ENCODE measurements around the gene ARHGEF19. TPM values are rescaled to one million over a fixed set of nuclear protein-coding genes. Genes with fewer than 3 reads are reported as not detected.

The ARHGEF19 gene
- total and polyA plus RNA-seq, 8 donors, result 3.5 to 20.1 (median 9.5) TPM

GRCh38 chr1:16151196-16151994 is 61.1 kb downstream of the ARHGEF19 start:
- peaks cover 61 to 93% (median 71%) of the 10 kb centered on the region in 4 donors for H3K4me1 ChIP-seq
- H3K36me3 ChIP-seq, result peaks cover 10 to 42% (median 25%) of the 10 kb centered on the region in 4 donors

GRCh38 chr1:16150508-16150907 is 61.9 kb downstream of the ARHGEF19 start:
- H3K27ac ChIP-seq, result peak overlapping the region in 4 of 5 donors; percentile 21 to 95 (median 92)
- no peak for TF ChIP-seq POLR2A (IDR thresholded peaks at IDR 0.05)
- TF ChIP-seq CTCF (IDR thresholded peaks at IDR 0.05), result no peak
- TF ChIP-seq EP300 (IDR thresholded peaks at IDR 0.05), result no peak
- TF ChIP-seq POLR2AphosphoS5 (IDR thresholded peaks at IDR 0.05), result no peak
- peaks cover 66 to 94% (median 72%) of the 10 kb centered on the region in 4 donors for H3K4me1 ChIP-seq
- no peaks in the 10 kb centered on the region for H3K9me3 ChIP-seq
- intact Hi-C loops (cut with DNase I; ENCODE audit: low total_unique reads), result no loop called here
- peaks cover 0 to 9% (median 0%) of the 10 kb centered on the region in 3 donors for H3K27me3 ChIP-seq
- no peak for DNase-seq
- peaks cover 10 to 42% (median 25%) of the 10 kb centered on the region in 4 donors for H3K36me3 ChIP-seq
- no peak overlapping the region for H3K4me3 ChIP-seq
- 47 to 73% (median 69%) methylated on average over 6 of the region's 6 CpGs for WGBS, 5 donors

More at GRCh38 chr1:16151196-16151994, 61.1 kb downstream of the ARHGEF19 start:
- peaks cover 0 to 9% (median 0%) of the 10 kb centered on the region in 3 donors for H3K27me3 ChIP-seq
- H3K9me3 ChIP-seq, result no peaks in the 10 kb centered on the region
- 41 to 62% (median 52%) methylated on average over 6 to 9 of the region's 9 CpGs for WGBS, 5 donors
- intact Hi-C loops (cut with DNase I; ENCODE audit: low total_unique reads), result no loop called here
- DNase-seq, result no peak
- H3K27ac ChIP-seq, result peak overlapping the region in 4 of 5 donors; percentile 92 to 95 (median 92)
- H3K4me3 ChIP-seq, result peak overlapping the region in 3 of 4 donors; percentile 10 to 59 (median 56)
- TF ChIP-seq POLR2A (IDR thresholded peaks at IDR 0.05), result no peak
- no peak for TF ChIP-seq CTCF (IDR thresholded peaks at IDR 0.05)
- no peak for TF ChIP-seq EP300 (IDR thresholded peaks at IDR 0.05)
- no peak for TF ChIP-seq POLR2AphosphoS5 (IDR thresholded peaks at IDR 0.05)

- H3K4me1 ChIP-seq, result peaks cover 66 to 94% (median 72%) of the 10 kb centered on the region in 4 donors
- no peak overlapping the region for H3K4me3 ChIP-seq
- peaks cover 0 to 9% (median 0%) of the 10 kb centered on the region in 3 donors for H3K27me3 ChIP-seq
- intact Hi-C loops (cut with DNase I; ENCODE audit: low total_unique reads), result no loop called here
- TF ChIP-seq EP300 (IDR thresholded peaks at IDR 0.05) (no peak), CTCF (IDR thresholded peaks at IDR 0.05) (no peak), POLR2AphosphoS5 (IDR thresholded peaks at IDR 0.05) (no peak), POLR2A (IDR thresholded peaks at IDR 0.05) (no peak)
- peak overlapping the region in 4 of 5 donors; percentile 21 to 95 (median 92) for H3K27ac ChIP-seq
- WGBS, 5 donors, result 66 to 73% (median 69%) methylated on average over 12 of the region's 12 CpGs
- H3K9me3 ChIP-seq, result no peaks in the 10 kb centered on the region
- no peak for DNase-seq
- peaks cover 10 to 42% (median 25%) of the 10 kb centered on the region in 4 donors for H3K36me3 ChIP-seq
Observed at GRCh38 chr1:16149702-16150488, 62.6 kb downstream of the ARHGEF19 start.

- H3K4me3 ChIP-seq, result no peak overlapping the region
- no peak for DNase-seq
- WGBS, 5 donors, result 83 to 92% (median 87%) methylated on average over 7 of the region's 7 CpGs
- peaks cover 68 to 94% (median 73%) of the 10 kb centered on the region in 4 donors for H3K4me1 ChIP-seq
- peaks cover 0 to 9% (median 0%) of the 10 kb centered on the region in 3 donors for H3K27me3 ChIP-seq
- H3K27ac ChIP-seq, result no peak overlapping the region
- intact Hi-C loops (cut with DNase I; ENCODE audit: low total_unique reads), result no loop called here
- H3K36me3 ChIP-seq, result peaks cover 10 to 42% (median 25%) of the 10 kb centered on the region in 4 donors
- TF ChIP-seq POLR2A (IDR thresholded peaks at IDR 0.05), result no peak
- TF ChIP-seq EP300 (IDR thresholded peaks at IDR 0.05), result no peak
- no peak for TF ChIP-seq POLR2AphosphoS5 (IDR thresholded peaks at IDR 0.05)
- TF ChIP-seq CTCF (IDR thresholded peaks at IDR 0.05), result no peak
- H3K9me3 ChIP-seq, result no peaks in the 10 kb centered on the region
Observed at GRCh38 chr1:16149146-16149545, 63.3 kb downstream of the ARHGEF19 start.

Data from stomach (tissue), 9 donors.